Endothelial cell of umbilical vein (primary cell): ENCODE results near the gene ACTA2. TPM values are rescaled to one million over a fixed set of nuclear protein-coding genes. Genes with fewer than 3 reads are reported as not detected.

Source experiments
- BruUV-seq: library from RNA; stranded (reverse); fragments of 400-500 nt; replicated peaks from 2 replicates; lab custom pipeline; 2021; lab: Mats Ljungman, UMichigan
- CTCF ChIA-PET: fragments of 300-600, 350-600 bp; sonication (Branson Sonifier 250); formaldehyde crosslinking; loops from one replicate; lab custom pipeline; 2021; ENCODE audit warnings: antibody characterized with exemption, inconsistent platforms; lab: Charles Lee
- POLR2A ChIA-PET: fragments of 300-600, 350-600 bp; sonication (Branson Sonifier 250); formaldehyde crosslinking; loops from one replicate; lab custom pipeline; 2021; ENCODE audit warnings: antibody characterized with exemption, inconsistent platforms; lab: Charles Lee
- DNase-seq: peaks from one replicate; pipeline ENCODE4 v3.0.0-alpha.2; 2011; ENCODE audit warnings: low read depth, low spot score
- FAIRE-seq: peaks from 2 replicates; lab custom pipeline; 2011; peaks lifted over from hg19 to GRCh38; lab: Jason Lieb, UNC
- H2AFZ ChIP-seq: 2 replicates; pipeline ENCODE4 v1.6.0; 2012; ENCODE audit warnings: low read depth, low read length, control low read depth, inconsistent platforms
- H3K27ac ChIP-seq: 2 replicates; pipeline ENCODE4 v1.5.1; 2011; ENCODE audit warnings: low read depth, mild to moderate bottlenecking, control low read depth, low read length, moderate library complexity; ENCODE audit not compliant: insufficient read depth
- H3K27me3 ChIP-seq, 2 experiments: 2 replicates each; pipeline versions ENCODE4 v1.6.0 to v1.6.1; 2011; ENCODE audit warnings: low read length in 2 of 2, mixed read lengths in 1 of 2; ENCODE audit not compliant: control insufficient read depth in 2 of 2, insufficient read depth in 2 of 2
- H3K36me3 ChIP-seq, 2 experiments: 2 replicates in 1 of 2; 3 replicates in 1 of 2; pipeline ENCODE4 v1.5.1; 2011; ENCODE audit warnings: low read length in 2 of 2, mild to moderate bottlenecking in 1 of 2, moderate library complexity in 1 of 2; ENCODE audit not compliant: control insufficient read depth in 2 of 2, insufficient read depth in 2 of 2; ENCODE audit errors: extremely low read depth in 1 of 2
- H3K4me1 ChIP-seq: 3 replicates; pipeline ENCODE4 v1.5.1; 2011; ENCODE audit warnings: mild to moderate bottlenecking, low read length; ENCODE audit not compliant: control insufficient read depth, insufficient read depth; ENCODE audit errors: extremely low read depth
- H3K4me2 ChIP-seq: 2 replicates; pipeline ENCODE4 v1.6.1; 2011; ENCODE audit warnings: low read length, control low read depth, mixed read lengths; ENCODE audit not compliant: insufficient read depth
- H3K4me3 ChIP-seq, 3 experiments: fragments of 200-600 bp in 1 of 3; sonication (generic), shearing (Covaris generic) in 1 of 3; replicated peaks in 1 of 3; 2 replicates each; pipeline ENCODE4 v1.5.1; 2011 to 2016; ENCODE audit warnings: control low read depth in 3 of 3, low read length in 3 of 3, mild to moderate bottlenecking in 2 of 3, inconsistent platforms in 1 of 3, low read depth in 1 of 3, moderate library complexity in 1 of 3; ENCODE audit not compliant: insufficient read depth in 1 of 3
- H3K79me2 ChIP-seq: 2 replicates; pipeline ENCODE4 v1.6.0; 2012; ENCODE audit warnings: low read length, inconsistent platforms; ENCODE audit not compliant: control insufficient read depth, insufficient read depth
- H3K9ac ChIP-seq: replicated peaks from 2 replicates; pipeline ENCODE3; 2011; ENCODE audit warnings: low read length, control low read depth; ENCODE audit not compliant: insufficient read depth; ENCODE audit errors: extremely low read depth
- H3K9me1 ChIP-seq: replicated peaks from 3 replicates; pipeline ENCODE4 v1.6.0; 2011; ENCODE audit warnings: mild to moderate bottlenecking, low read length; ENCODE audit not compliant: control insufficient read depth, insufficient read depth; ENCODE audit errors: extremely low read depth
- H3K9me3 ChIP-seq: replicated peaks from 2 replicates; pipeline ENCODE4 v1.5.1; 2012; ENCODE audit warnings: low read length, inconsistent platforms; ENCODE audit not compliant: control insufficient read depth, insufficient read depth
- H4K20me1 ChIP-seq: replicated peaks from 2 replicates; pipeline ENCODE3; 2011; ENCODE audit warnings: mild to moderate bottlenecking, low read length; ENCODE audit not compliant: control insufficient read depth, insufficient read depth; ENCODE audit errors: extremely low read depth
- EZH2 ChIP-seq: IDR thresholded peaks from 2 replicates; pipeline ENCODE4 v1.6.1; 2012; ENCODE audit warnings: borderline replicate concordance, low read depth, mild to moderate bottlenecking, moderate library complexity, low read length, inconsistent platforms; ENCODE audit not compliant: severe bottlenecking
- FOS ChIP-seq: IDR thresholded peaks from 2 replicates; pipeline ENCODE4 v1.6.1; 2011; ENCODE audit warnings: mild to moderate bottlenecking, low read length, moderate library complexity, borderline replicate concordance; ENCODE audit not compliant: insufficient read depth
- GATA2 ChIP-seq: IDR thresholded peaks from 2 replicates; pipeline ENCODE4 v1.7.0; 2011; ENCODE audit warnings: low read depth, mild to moderate bottlenecking, moderate library complexity, mixed read lengths, low read length; ENCODE audit not compliant: insufficient read length, insufficient read depth
- JUN ChIP-seq: IDR thresholded peaks from 2 replicates; pipeline ENCODE4 v1.6.1; 2011; ENCODE audit warnings: borderline replicate concordance, low read depth; ENCODE audit not compliant: insufficient read length, insufficient read depth
- MYC ChIP-seq: IDR thresholded peaks from one replicate; pipeline ENCODE4 v1.6.1; 2011; ENCODE audit warnings: mild to moderate bottlenecking, low read depth, low read length
- POLR2A ChIP-seq: IDR thresholded peaks from 2 replicates; pipeline ENCODE4 v1.6.1; 2012; ENCODE audit warnings: low read depth, mild to moderate bottlenecking, control low read depth, low read length
- dilution Hi-C: fragments of 300-500 bp; cut with MboI; formaldehyde crosslinking; loops from one replicate; pipeline ENCODE4 v1.15.0; 2019; ENCODE audit warnings: low sequenced_read_pairs; ENCODE audit not compliant: extremely low pct_ligation_motif_present
- intact Hi-C: fragments of 100-400 bp; cut with micrococcal nuclease; formaldehyde crosslinking; loops from one replicate; pipeline ENCODE4 v1.10.0; 2022
- polyA plus RNA-seq, 4 experiments: library from polyadenylated mRNA; depleted of rRNA in 3 of 4; stranded (reverse) in 3 of 4; unstranded in 1 of 4; fragments of >200 nt; gene quantifications; 2 replicates each; pipeline versions ENCODE4 v1.2.1 to v1.2.3, GENCODE V29; 2011 to 2012; ENCODE audit warnings: missing spikeins in 1 of 4
- total RNA-seq: library from RNA; stranded (reverse); gene quantifications from 2 replicates; pipeline ENCODE4 v1.2.3, GENCODE V29; 2021
- TF ChIP-seq, protein P1 (sequence below), 2 donors: IDR thresholded peaks; 1 replicate in 1 of 2; 2 replicates in 1 of 2; pipeline ENCODE4 v1.5.1; 2011; ENCODE audit warnings: low read length in 2 of 2, mild to moderate bottlenecking in 2 of 2, moderate library complexity in 2 of 2, control low read depth in 1 of 2, inconsistent platforms in 1 of 2, low read depth in 1 of 2; ENCODE audit not compliant: insufficient read depth in 1 of 2; ENCODE audit errors: extremely low read depth in 1 of 2
- TF ChIP-seq, protein P2 (sequence below): IDR thresholded peaks from 2 replicates; pipeline ENCODE4 v1.6.1; 2011; ENCODE audit not compliant: insufficient read depth, insufficient read length

ACTA2 gene
- total and polyA plus RNA-seq, 2 donors (not counting 3 experiments of a cell fraction or from before 2014, with no cell fraction given) = 6.3 to 9.7 TPM

DNA sequence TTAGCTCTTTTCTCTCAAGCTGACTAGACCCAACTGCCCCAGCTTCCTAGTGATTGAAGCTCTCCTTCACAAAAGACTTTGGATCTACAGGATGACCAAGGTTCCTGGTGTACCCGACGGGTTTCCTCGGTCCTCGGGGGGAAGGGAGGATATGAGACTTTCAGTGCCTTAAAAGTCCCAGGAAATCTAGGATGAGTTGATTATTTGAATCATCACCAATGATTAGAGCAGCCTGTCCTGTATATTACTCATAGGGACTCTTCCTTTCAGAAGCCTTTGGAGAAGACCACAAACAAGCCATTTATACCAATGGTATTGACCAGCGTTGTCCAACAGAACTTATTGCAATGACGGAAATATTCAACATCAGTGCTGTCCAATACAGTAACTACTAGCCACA lies 6.1 kb upstream of the ACTA2 start:
- H3K4me1 ChIP-seq = no peaks in the 10 kb centered on the region
- H3K36me3 ChIP-seq = no peaks in the 10 kb centered on the region
- no peaks in the 10 kb centered on the region for H3K9me1 ChIP-seq
- peaks cover 25 to 39% of the 10 kb centered on the region in 2 experiments for H3K27me3 ChIP-seq
- FAIRE-seq (no peak), DNase-seq (no peak)
- no peaks in the 10 kb centered on the region for H4K20me1 ChIP-seq
- dilution Hi-C loops = no loop called here
- intact Hi-C loops = no loop called here
- no peak overlapping the region for H3K4me3 ChIP-seq
- no peak overlapping the region for H3K27ac ChIP-seq
- no peak for TF ChIP-seq EZH2
- TF ChIP-seq, protein P1, sequence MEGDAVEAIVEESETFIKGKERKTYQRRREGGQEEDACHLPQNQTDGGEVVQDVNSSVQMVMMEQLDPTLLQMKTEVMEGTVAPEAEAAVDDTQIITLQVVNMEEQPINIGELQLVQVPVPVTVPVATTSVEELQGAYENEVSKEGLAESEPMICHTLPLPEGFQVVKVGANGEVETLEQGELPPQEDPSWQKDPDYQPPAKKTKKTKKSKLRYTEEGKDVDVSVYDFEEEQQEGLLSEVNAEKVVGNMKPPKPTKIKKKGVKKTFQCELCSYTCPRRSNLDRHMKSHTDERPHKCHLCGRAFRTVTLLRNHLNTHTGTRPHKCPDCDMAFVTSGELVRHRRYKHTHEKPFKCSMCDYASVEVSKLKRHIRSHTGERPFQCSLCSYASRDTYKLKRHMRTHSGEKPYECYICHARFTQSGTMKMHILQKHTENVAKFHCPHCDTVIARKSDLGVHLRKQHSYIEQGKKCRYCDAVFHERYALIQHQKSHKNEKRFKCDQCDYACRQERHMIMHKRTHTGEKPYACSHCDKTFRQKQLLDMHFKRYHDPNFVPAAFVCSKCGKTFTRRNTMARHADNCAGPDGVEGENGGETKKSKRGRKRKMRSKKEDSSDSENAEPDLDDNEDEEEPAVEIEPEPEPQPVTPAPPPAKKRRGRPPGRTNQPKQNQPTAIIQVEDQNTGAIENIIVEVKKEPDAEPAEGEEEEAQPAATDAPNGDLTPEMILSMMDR (IDR thresholded peaks at IDR 0.05; ENCODE audit: extremely low read depth in 1 of 2, insufficient read depth in 1 of 2, low read depth in 1 of 2, low read length in 2 of 2) = no peak
- no peak for TF ChIP-seq JUN
- TF ChIP-seq, protein P2, sequence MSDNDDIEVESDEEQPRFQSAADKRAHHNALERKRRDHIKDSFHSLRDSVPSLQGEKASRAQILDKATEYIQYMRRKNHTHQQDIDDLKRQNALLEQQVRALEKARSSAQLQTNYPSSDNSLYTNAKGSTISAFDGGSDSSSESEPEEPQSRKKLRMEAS = no peak
- no peak for TF ChIP-seq GATA2
- no peak for TF ChIP-seq FOS
- no peak for TF ChIP-seq MYC
- no peak for TF ChIP-seq POLR2A
- no peaks in the 10 kb centered on the region for H3K9me3 ChIP-seq
- H3K4me2 ChIP-seq = no peak overlapping the region
- H3K9ac ChIP-seq = no peak overlapping the region
- H2AFZ ChIP-seq = no peak overlapping the region
- ChIA-PET POLR2A (no interaction called here), CTCF (no interaction called here)
- H3K79me2 ChIP-seq = no peaks in the 10 kb centered on the region
- no TSS peak for BruUV-seq
